ENCODE data around the gene SMARCD2.

The SMARCD2 gene

DNA sequence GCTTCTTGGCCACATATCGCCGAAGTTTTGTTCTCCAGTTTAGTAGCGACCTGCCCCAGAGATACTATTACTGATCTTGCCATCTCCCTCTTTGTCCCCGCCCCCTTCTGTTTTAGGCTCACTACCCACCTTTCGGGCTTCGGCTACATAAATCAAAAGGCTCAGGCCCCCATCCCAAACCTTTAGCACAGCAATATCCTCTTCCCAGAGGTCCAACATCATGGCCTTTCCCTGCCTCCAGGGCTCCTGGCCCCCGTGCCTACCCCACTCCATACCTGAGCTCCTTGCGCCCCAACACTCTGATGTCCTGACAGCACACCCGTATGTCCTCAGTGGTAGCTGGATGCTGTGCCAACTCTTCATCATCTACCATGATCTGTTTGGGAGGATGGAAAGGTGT, 18.1 kb downstream of the SMARCD2 start:
- TF ChIP-seq ZFX (IDR thresholded peaks at IDR 0.05; ENCODE audit: borderline replicate concordance): no peak
- TF ChIP-seq, protein P1, sequence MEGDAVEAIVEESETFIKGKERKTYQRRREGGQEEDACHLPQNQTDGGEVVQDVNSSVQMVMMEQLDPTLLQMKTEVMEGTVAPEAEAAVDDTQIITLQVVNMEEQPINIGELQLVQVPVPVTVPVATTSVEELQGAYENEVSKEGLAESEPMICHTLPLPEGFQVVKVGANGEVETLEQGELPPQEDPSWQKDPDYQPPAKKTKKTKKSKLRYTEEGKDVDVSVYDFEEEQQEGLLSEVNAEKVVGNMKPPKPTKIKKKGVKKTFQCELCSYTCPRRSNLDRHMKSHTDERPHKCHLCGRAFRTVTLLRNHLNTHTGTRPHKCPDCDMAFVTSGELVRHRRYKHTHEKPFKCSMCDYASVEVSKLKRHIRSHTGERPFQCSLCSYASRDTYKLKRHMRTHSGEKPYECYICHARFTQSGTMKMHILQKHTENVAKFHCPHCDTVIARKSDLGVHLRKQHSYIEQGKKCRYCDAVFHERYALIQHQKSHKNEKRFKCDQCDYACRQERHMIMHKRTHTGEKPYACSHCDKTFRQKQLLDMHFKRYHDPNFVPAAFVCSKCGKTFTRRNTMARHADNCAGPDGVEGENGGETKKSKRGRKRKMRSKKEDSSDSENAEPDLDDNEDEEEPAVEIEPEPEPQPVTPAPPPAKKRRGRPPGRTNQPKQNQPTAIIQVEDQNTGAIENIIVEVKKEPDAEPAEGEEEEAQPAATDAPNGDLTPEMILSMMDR (IDR thresholded peaks at IDR 0.05): no peak

DNA sequence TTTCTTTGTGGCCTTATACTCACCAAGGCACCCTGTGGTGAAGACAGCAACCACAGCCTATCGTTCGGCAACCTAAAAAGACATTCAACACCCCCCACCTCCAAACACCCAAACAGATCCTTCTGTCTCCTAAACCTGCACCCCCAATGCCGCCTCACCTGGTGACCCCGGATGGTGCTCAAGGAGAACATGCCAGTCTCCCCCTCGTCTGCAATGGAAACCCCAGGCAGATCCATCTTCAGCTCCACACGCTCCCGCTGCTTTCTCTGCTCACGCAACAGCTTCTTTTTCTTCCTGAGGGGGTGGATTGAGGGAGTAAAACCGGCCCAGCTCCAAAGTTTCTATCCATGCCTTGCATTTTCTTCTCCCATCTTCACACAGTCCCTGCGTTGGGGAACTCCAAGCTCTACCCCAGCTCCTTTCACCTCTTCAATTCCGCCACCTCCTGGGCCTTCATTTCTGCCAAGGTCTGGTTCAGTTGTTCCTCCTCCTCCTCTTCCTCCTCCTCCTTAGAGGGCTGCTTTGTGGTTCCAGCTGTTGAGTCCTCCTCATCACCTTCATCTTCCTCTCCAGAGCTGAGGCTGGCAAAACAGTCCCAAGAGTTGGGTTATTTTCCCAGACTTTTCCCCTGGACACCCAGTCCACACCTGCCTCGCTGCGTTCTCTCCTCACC, 18.7 kb downstream of the SMARCD2 start:
- no peak for TF ChIP-seq ZFX (IDR thresholded peaks at IDR 0.05; ENCODE audit: borderline replicate concordance)
- TF ChIP-seq, protein P1 (IDR thresholded peaks at IDR 0.05): no peak
- no peak overlapping the region for H3K27ac ChIP-seq

More for the DNA sequence above, 18.1 kb downstream of the SMARCD2 start:
- no peak overlapping the region for H3K27ac ChIP-seq

DNA sequence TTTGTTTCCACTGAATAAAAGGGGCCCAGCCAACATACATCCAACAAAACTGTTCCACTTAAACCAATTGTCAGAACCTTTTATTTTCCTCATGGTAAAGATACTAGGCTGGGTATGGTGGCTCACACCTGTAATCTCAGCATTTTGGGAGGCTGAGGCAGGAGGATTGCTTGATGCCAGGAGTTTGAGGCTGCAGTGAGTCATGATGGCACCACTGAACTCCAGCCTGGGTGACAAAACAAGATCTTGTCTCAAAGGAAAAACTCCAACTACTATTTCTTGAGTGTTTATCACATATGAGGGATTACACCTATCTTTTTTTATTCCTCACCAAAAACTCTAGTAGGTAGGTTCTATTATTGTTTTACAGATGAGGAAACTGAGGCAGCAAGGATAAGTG, 19.9 kb downstream of the SMARCD2 start:
- TF ChIP-seq, protein P1 (IDR thresholded peaks at IDR 0.05): no peak
- no peak for TF ChIP-seq ZFX (IDR thresholded peaks at IDR 0.05; ENCODE audit: borderline replicate concordance)
- H3K27ac ChIP-seq: no peak overlapping the region

DNA sequence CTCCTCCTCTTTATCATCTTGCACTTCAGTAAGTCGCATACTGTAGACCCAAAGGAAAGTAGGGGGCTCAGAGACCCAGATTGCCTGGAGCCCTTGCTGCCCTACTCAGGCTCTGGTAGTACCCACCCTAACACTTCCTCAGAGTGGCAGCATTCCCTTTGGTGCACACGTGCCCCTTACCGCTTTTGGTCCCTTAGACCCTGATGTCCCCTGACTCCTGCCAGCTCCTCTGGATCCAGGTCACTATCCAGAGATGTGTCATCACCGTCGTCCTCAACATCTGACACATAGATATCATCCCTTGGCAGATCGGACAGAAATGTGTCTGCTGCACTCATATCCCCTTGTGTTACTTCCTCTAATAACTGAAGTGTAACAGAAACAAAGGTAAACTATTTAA, 20.7 kb downstream of the SMARCD2 start:
- H3K27ac ChIP-seq: no peak overlapping the region
- TF ChIP-seq, protein P1 (IDR thresholded peaks at IDR 0.05): no peak
- no peak for TF ChIP-seq ZFX (IDR thresholded peaks at IDR 0.05; ENCODE audit: borderline replicate concordance)

DNA sequence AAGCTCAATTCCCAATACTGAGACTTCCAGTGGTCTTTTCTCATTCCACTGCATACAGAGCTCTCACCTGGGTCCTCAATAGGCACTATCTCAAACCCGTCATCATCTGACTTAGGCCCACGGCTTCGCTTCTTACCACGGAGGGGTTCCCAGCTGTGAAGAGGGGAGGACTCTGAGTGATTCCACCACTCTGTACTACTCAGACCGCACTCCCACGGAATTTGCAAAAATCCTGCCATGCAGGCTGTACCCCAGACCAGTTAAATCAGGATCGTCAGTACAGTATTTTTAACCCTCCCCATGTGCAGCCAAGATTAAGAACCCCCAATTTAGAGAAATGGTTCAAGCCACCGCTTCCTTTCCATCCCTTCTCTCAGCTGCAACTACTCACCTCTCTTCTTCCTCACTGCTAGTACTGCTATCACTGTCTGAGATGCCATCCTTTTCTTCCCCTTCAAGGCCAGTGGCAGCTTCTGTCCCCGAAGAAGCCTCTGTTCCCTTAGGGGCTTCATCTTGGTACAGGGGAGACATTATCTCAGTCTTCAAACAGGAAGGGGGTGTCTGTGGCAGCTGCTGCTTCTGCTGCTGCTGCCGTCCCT, 21.4 kb downstream of the SMARCD2 start:
- no peak overlapping the region for H3K27ac ChIP-seq
- TF ChIP-seq, protein P1 (IDR thresholded peaks at IDR 0.05): no peak
- no peak for TF ChIP-seq ZFX (IDR thresholded peaks at IDR 0.05; ENCODE audit: borderline replicate concordance)

DNA sequence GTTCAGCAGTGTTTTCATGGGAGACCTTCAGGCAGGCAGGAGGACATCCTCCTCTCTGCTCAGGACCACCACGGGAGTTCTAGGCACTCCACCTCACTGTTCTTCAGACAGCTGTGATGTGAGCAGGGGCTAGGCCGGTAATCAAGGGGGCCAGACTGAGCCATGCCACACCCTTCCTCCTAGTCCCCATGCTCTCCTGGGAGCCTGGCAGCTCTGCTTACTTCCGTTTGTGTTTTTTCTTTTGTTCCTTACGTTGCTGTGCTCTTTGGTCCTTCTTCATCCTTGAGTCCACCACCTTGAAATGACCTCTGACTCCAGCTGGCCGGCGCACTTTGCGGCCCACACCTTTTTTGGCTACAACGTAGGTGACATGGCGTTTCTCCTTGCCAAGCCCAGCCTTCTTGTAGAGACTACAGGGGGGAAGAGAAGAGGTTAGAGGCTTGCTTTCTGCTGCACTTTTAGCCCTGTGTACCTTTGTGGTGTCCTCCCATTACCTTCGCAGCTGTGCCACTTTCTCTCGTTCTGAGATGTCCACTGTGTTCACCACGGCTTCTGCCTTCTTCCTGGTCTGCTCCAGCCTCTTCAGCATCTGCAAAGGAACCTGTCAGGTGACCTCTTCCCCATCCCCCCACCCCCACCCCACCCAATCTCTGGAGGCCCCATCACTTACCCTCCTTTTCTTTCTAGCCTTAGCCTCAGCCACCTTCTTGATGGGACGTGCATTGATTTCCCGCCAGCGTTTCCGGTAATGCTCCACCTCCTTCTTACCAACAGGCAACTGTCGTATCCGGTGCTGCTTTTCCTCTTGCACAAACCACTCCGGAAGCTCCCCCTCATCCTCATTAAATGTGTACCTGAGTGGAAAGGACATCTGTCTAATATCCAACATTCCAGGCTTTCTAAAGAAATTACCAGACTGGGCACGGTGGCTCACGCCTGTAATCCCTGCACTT, 22.6 kb downstream of the SMARCD2 start:
- H3K27ac ChIP-seq: 0 out of 2 replicates have a peak overlapping the region, but pooled peaks have one; percentile 10
- no peak for TF ChIP-seq ZFX (IDR thresholded peaks at IDR 0.05; ENCODE audit: borderline replicate concordance)
- TF ChIP-seq, protein P1 (IDR thresholded peaks at IDR 0.05): no peak
